ENCODE measurements around the gene IGFBP7. TPM values are rescaled to one million over a fixed set of nuclear protein-coding genes. Genes with fewer than 3 reads are reported as not detected.

Gene IGFBP7
- total and polyA plus RNA-seq, 4 donors: 67.9 to 351 (median 127) TPM

DNA sequence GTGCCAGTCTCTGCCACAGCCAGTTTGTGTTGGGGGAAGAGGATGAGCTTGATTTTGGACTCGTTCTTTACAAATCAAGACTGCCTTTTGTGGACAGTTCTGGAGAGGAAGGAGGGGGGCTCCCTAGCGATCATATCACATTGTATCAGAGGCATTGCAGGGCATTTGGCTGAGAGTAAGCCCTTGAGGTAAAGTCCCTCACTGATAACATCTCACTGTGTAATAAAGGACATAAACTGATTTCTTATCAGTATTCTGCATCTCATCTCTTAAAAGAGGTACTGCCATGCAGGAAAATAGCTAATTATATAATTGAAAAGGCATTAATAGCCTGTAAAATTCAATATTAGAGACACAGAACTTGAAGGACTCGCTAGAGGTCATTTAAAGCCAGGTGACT lies 6.1 kb upstream of the IGFBP7 start:
- Histone ChIP-seq H3K4me1 (ENCODE audit: control insufficient read depth, insufficient read depth, low read length) (peaks cover 11% of the 10 kb centered on the region), H3K36me3 (ENCODE audit: control insufficient read depth, insufficient read depth, low read length) (no peaks in the 10 kb centered on the region), H3K27ac (ENCODE audit: low read depth, low read length) (no peak overlapping the region), H3K27me3 (ENCODE audit: control insufficient read depth, insufficient read depth, low read length) (no peaks in the 10 kb centered on the region), H3K4me3 (ENCODE audit: low read depth, low read length) (no peak overlapping the region), H3K9me3 (ENCODE audit: control insufficient read depth, insufficient read depth, low read length) (no peaks in the 10 kb centered on the region)
- WGBS (ENCODE audit: insufficient coverage): 83% methylated on average over 1 of the region's 3 CpGs
- no peak for DNase-seq (ENCODE audit: low read depth in 4 of 6, low spot score in 6 of 6)

DNA sequence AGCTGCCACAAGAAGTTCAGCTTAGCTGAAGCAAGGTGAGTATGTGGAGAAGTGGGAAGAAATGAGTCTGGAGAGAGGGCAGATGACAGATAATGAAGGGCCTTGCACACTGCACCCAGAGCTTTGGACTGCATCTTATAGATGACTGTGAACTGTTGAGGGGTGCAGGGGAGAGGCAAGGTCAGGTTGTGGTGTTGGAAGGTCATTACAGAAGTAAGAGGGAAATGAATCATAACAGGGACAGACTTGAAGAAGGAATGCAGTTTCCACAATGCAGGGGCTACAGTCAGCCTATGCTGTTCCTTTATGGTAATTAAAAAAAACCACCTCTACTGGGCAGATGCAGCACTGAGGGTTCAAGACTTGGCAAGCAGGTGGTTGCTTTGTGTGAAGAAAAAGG lies 4.8 kb upstream of the IGFBP7 start:
- Histone ChIP-seq H3K27me3 (ENCODE audit: control insufficient read depth, insufficient read depth, low read length) (peaks cover 2% of the 10 kb centered on the region), H3K27ac (ENCODE audit: low read depth, low read length) (no peak overlapping the region), H3K4me3 (ENCODE audit: low read depth, low read length) (no peak overlapping the region), H3K9me3 (ENCODE audit: control insufficient read depth, insufficient read depth, low read length) (no peaks in the 10 kb centered on the region), H3K4me1 (ENCODE audit: control insufficient read depth, insufficient read depth, low read length) (peaks cover 17% of the 10 kb centered on the region), H3K36me3 (ENCODE audit: control insufficient read depth, insufficient read depth, low read length) (no peaks in the 10 kb centered on the region)
- DNase-seq (ENCODE audit: low read depth in 4 of 6, low spot score in 6 of 6): no peak

DNA sequence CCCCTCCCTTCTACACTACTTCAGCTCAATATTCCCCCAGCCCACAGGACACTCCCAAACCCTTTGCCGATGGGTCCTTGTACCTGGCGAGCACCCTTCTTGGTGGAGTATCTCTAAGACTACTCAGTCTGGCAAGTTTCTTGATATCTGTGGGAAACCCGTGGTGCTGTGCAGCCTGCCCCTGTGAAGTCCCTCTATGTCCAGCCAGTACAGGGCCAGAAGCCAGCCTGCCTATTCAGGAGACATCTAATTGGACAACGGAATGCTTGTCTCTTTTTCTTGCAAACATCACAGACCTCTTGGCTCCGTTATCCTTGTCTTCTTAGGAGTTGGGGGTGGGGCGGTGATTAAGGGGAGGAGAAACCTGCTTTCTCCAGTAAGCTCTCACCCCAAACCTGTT lies 3.7 kb upstream of the IGFBP7 start:
- Histone ChIP-seq H3K4me3 (ENCODE audit: low read depth, low read length) (no peak overlapping the region), H3K36me3 (ENCODE audit: control insufficient read depth, insufficient read depth, low read length) (no peaks in the 10 kb centered on the region), H3K27ac (ENCODE audit: low read depth, low read length) (no peak overlapping the region), H3K27me3 (ENCODE audit: control insufficient read depth, insufficient read depth, low read length) (peaks cover 10% of the 10 kb centered on the region), H3K9me3 (ENCODE audit: control insufficient read depth, insufficient read depth, low read length) (no peaks in the 10 kb centered on the region), H3K4me1 (ENCODE audit: control insufficient read depth, insufficient read depth, low read length) (peaks cover 16% of the 10 kb centered on the region)
- DNase-seq (ENCODE audit: low read depth in 4 of 6, low spot score in 6 of 6): peak in 1 of 6 donors; percentile 55
- 49% methylated on average over 3 of the region's 6 CpGs for WGBS (ENCODE audit: insufficient coverage)

DNA sequence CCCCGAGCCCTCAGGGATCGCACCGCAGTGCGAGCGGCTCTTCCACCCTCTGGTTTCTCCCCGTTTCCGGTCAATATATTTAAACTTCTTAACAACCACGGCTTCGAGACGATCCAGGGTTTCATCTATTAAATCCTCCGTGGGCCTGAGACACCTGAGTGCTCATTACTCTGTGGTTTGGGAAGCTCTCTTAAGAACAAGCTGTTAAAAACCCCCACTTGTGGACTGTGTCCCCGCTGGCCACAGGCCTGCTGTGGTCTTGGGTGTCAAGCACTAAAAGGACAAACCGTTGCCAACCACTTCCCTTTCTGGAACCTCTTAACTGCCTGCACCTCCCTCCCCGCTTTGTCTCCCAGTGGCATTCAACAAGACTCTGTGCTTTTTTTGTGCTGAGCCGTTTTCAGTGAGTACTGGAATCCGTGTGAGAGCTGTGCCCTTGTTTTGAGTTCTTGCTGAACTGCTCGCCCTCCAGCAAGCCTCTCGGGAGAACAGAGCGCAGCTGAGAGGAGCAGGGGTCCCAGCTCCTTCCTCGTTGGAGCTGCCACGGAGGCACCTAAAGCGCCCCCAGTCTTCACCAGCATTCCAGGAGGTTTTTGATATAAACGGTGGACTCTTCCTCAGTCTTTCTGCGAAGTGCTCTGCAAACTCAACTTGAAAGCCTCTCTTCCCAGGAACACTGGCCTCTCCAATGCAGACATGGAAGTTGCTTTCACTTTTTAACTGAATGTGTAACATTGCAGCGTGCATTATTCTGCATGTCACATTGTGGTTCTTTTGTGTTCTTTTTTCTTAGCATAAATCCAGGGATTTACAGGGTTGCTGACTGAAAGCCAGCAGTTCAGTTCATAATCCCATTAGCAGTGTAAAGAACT lies 691 bp upstream of the IGFBP7 start:
- DNase-seq (ENCODE audit: low read depth in 4 of 6, low spot score in 6 of 6): peak in 4 of 6 donors; percentile 47 to 82 (median 64)
- peaks cover 16% of the 10 kb centered on the region for H3K4me1 ChIP-seq (ENCODE audit: control insufficient read depth, insufficient read depth, low read length)

DNA sequence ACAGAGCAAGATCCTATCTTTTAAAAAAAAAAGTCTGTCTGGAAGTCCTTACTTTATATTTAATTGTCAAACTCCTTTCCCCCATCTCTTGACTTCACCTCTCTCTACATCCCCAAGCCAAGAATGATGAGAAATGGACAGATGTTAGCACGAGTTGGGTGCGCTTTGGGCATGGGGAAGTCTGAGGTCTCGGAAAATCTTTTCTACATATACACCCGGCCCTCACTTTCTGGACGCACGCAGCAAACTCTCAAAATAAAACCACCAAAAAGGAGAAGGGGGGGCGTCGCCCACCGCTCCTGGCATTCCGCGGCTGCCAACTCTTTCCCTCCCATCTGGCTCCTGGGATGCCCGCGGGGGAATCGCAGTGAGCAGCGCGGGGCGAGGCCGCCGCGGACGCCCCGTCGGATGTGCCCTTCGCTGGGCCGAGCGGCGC lies 756 bp downstream of the IGFBP7 start:
- WGBS (ENCODE audit: insufficient coverage): 9% methylated on average over 22 of the region's 27 CpGs
- Histone ChIP-seq H3K4me3 (ENCODE audit: low read depth, low read length) (peak overlapping the region; percentile 38), H3K9me3 (ENCODE audit: control insufficient read depth, insufficient read depth, low read length) (no peaks in the 10 kb centered on the region), H3K27ac (ENCODE audit: low read depth, low read length) (peak overlapping the region; percentile 34), H3K36me3 (ENCODE audit: control insufficient read depth, insufficient read depth, low read length) (no peaks in the 10 kb centered on the region), H3K4me1 (ENCODE audit: control insufficient read depth, insufficient read depth, low read length) (peaks cover 16% of the 10 kb centered on the region), H3K27me3 (ENCODE audit: control insufficient read depth, insufficient read depth, low read length) (peaks cover 10% of the 10 kb centered on the region)
- DNase-seq (ENCODE audit: low read depth in 4 of 6, low spot score in 6 of 6): peak in 1 of 6 donors; percentile 35

More for the DNA sequence above, 691 bp upstream of the IGFBP7 start:
- WGBS (ENCODE audit: insufficient coverage): 4% methylated on average over 23 of the region's 25 CpGs
- Histone ChIP-seq H3K9me3 (ENCODE audit: control insufficient read depth, insufficient read depth, low read length) (no peaks in the 10 kb centered on the region), H3K27me3 (ENCODE audit: control insufficient read depth, insufficient read depth, low read length) (peaks cover 10% of the 10 kb centered on the region), H3K27ac (ENCODE audit: low read depth, low read length) (peak overlapping the region; percentile 89), H3K4me3 (ENCODE audit: low read depth, low read length) (peak overlapping the region; percentile 46), H3K36me3 (ENCODE audit: control insufficient read depth, insufficient read depth, low read length) (no peaks in the 10 kb centered on the region)

DNA sequence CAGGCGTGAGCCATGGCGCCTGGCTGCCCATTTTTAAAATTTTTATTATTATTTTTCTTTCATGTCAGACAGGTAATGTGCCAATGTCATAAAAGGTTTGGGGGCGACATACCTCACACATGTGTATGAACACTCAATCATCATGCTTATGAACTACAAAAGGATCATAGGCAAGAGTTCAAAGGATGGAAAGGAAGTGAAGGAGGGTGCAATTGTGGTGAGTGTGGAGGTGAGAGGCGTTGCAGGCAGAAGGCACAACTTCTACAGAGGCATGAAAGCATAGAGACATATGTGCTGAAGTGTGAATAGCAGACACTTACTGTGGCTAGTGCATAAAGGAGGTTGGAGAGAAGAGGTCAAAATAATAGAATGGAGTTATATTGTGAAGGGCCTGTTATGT lies 4.0 kb downstream of the IGFBP7 start:
- DNase-seq (ENCODE audit: low read depth in 4 of 6, low spot score in 6 of 6): no peak
- H3K36me3 ChIP-seq (ENCODE audit: control insufficient read depth, insufficient read depth, low read length): no peaks in the 10 kb centered on the region
- H3K4me1 ChIP-seq (ENCODE audit: control insufficient read depth, insufficient read depth, low read length): peaks cover 17% of the 10 kb centered on the region
- peaks cover 10% of the 10 kb centered on the region for H3K27me3 ChIP-seq (ENCODE audit: control insufficient read depth, insufficient read depth, low read length)
- H3K9me3 ChIP-seq (ENCODE audit: control insufficient read depth, insufficient read depth, low read length): no peaks in the 10 kb centered on the region
- no peak overlapping the region for H3K4me3 ChIP-seq (ENCODE audit: low read depth, low read length)
- WGBS (ENCODE audit: insufficient coverage): 88% methylated on average over 1 of the region's 4 CpGs
- no peak overlapping the region for H3K27ac ChIP-seq (ENCODE audit: low read depth, low read length)

DNA sequence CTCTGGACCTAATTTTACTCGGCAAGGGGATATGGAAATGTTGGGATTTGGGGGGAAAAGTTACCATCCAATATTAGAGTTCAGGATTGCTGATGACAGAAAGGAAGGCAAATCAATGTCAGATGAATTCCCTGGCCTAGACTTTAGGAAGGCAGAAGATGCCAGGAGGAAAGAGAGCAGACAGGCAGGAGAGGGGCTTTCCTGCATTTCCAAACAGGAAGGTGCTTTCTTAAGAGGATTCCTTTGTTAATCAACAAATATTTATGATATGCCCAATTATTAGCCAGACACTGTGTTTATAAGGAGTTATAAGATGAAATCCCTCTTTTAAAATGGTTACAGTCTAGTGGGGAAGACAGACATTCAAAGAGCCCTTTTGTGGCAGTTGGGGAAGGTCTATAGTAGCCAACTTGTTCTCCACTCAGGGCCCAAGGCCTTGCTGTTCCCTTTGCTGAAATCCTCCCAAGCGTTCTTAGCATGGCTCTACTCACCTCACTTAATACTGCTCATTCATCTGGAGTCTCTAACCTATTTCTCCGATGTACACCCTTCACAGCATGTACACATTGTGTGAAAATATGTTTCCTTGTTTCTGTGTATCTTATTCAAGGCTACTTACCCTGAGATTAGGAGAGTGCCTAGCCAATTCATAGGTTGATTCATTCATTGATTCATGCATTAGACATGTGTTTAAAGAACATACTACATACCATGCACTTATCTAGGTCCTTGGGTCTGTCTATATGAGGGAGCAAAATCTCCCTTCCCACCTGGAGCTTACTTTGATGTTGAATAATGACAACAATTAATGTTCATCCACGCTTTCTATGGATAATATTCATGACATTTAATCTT lies 5.3 kb downstream of the IGFBP7 start:
- WGBS (ENCODE audit: insufficient coverage): no CpG with 5 or more reads among the region's 4 CpGs
- no peak for DNase-seq (ENCODE audit: low read depth in 4 of 6, low spot score in 6 of 6)
- Histone ChIP-seq H3K27ac (ENCODE audit: low read depth, low read length) (no peak overlapping the region), H3K36me3 (ENCODE audit: control insufficient read depth, insufficient read depth, low read length) (no peaks in the 10 kb centered on the region), H3K27me3 (ENCODE audit: control insufficient read depth, insufficient read depth, low read length) (peaks cover 8% of the 10 kb centered on the region), H3K4me3 (ENCODE audit: low read depth, low read length) (no peak overlapping the region), H3K4me1 (ENCODE audit: control insufficient read depth, insufficient read depth, low read length) (peaks cover 10% of the 10 kb centered on the region), H3K9me3 (ENCODE audit: control insufficient read depth, insufficient read depth, low read length) (no peaks in the 10 kb centered on the region)

DNA sequence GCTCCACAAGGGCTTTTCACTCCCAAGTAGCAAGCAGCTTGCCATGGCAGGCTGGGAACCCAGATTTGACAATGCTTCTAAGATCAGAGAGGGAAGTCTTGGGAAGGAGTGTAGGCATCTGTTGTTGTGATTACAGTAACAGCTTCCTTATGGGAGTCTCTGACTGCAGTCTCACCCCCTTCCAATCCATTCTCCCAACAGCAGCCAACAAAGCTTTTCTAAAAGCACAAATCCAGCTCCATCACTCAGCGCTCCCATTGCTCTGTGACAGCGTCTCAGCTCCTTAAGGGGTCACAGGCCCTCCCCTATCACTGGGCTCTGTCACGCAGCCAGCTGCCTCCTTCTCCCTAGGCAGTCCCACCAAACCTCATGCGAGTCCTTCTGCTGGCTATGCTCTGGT lies 7.1 kb downstream of the IGFBP7 start:
- 48% methylated on average over 2 of the region's 4 CpGs for WGBS (ENCODE audit: insufficient coverage)

DNA sequence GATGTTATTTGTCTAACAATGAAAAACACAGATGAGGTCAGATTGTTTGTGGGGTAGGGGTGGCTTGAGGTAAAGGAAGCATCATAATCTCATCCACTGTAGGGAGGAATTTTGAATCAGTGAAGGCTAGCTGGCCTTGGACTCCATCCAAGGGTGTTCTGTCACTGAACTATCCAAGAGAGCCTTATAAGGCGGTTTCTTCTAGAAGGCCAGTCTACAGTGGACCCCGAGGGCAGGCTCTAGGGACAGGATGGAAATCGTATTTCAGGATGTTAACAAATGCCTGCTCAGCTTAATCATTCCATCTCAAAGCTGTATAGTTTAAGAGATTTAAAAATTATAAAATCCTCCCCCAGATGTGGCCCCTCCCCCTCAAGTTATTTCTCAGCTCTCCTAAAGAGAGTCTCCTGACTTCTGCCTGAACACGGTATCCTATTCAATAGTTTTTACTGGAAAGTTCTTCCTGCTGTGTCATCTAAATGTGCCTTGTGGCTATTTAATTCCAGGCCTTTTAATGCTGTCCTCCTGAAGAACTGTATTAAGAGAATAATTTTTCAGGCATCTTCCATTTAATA lies 8.0 kb downstream of the IGFBP7 start:
- H3K9me3 ChIP-seq (ENCODE audit: control insufficient read depth, insufficient read depth, low read length): no peaks in the 10 kb centered on the region
- H3K4me1 ChIP-seq (ENCODE audit: control insufficient read depth, insufficient read depth, low read length): peaks cover 13% of the 10 kb centered on the region
- no peaks in the 10 kb centered on the region for H3K27me3 ChIP-seq (ENCODE audit: control insufficient read depth, insufficient read depth, low read length)
- peak in 1 of 6 donors; percentile 56 for DNase-seq (ENCODE audit: low read depth in 4 of 6, low spot score in 6 of 6)
- no CpG with 5 or more reads among the region's 4 CpGs for WGBS (ENCODE audit: insufficient coverage)
- H3K4me3 ChIP-seq (ENCODE audit: low read depth, low read length): no peak overlapping the region
- no peaks in the 10 kb centered on the region for H3K36me3 ChIP-seq (ENCODE audit: control insufficient read depth, insufficient read depth, low read length)
- H3K27ac ChIP-seq (ENCODE audit: low read depth, low read length): peak overlapping the region; percentile 73

More for the DNA sequence above, 7.1 kb downstream of the IGFBP7 start:
- H3K4me1 ChIP-seq (ENCODE audit: control insufficient read depth, insufficient read depth, low read length): peaks cover 13% of the 10 kb centered on the region
- no peak overlapping the region for H3K4me3 ChIP-seq (ENCODE audit: low read depth, low read length)
- no peaks in the 10 kb centered on the region for H3K27me3 ChIP-seq (ENCODE audit: control insufficient read depth, insufficient read depth, low read length)
- peak in 1 of 6 donors; percentile 89 for DNase-seq (ENCODE audit: low read depth in 4 of 6, low spot score in 6 of 6)
- peak overlapping the region; percentile 73 for H3K27ac ChIP-seq (ENCODE audit: low read depth, low read length)
- H3K36me3 ChIP-seq (ENCODE audit: control insufficient read depth, insufficient read depth, low read length): no peaks in the 10 kb centered on the region
- H3K9me3 ChIP-seq (ENCODE audit: control insufficient read depth, insufficient read depth, low read length): no peaks in the 10 kb centered on the region

Measured in spinal cord (tissue), 10 donors.